Activated CD8-positive, alpha-beta memory T cell treated with anti-CD3 and anti-CD28 coated beads for 4 hours (primary cell): Measurements from ENCODE around the gene PRSS33.

Experiments
- DNase-seq, 2 donors: peaks; one replicate each; pipeline ENCODE4 v3.0.0-alpha.2; 2020; ENCODE audit warnings: low read depth in 2 of 2

PRSS33 gene

DNA sequence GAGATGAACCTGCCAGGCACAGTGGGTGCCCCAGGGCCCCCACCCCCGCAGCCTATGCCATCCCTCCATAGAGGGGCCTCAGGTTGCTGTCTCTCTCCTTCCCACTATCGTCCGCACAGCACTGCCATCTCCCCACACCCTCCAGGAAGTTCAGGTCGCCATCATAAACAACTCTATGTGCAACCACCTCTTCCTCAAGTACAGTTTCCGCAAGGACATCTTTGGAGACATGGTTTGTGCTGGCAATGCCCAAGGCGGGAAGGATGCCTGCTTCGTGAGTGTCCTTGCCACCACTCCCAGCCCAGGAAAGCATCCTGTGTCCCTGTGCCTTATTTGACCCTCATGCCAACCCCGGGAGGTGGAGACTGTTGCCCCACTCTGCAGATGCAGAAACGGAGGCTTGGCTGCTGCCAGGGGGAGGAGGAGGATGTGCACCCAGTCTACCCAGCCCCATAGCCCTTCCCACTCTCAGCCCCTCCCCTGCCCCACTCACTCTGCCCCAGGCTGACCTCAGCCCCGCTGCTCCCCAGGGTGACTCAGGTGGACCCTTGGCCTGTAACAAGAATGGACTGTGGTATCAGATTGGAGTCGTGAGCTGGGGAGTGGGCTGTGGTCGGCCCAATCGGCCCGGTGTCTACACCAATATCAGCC is 33.6 kb upstream of the PRSS33 start:
- no peak for DNase-seq

DNA sequence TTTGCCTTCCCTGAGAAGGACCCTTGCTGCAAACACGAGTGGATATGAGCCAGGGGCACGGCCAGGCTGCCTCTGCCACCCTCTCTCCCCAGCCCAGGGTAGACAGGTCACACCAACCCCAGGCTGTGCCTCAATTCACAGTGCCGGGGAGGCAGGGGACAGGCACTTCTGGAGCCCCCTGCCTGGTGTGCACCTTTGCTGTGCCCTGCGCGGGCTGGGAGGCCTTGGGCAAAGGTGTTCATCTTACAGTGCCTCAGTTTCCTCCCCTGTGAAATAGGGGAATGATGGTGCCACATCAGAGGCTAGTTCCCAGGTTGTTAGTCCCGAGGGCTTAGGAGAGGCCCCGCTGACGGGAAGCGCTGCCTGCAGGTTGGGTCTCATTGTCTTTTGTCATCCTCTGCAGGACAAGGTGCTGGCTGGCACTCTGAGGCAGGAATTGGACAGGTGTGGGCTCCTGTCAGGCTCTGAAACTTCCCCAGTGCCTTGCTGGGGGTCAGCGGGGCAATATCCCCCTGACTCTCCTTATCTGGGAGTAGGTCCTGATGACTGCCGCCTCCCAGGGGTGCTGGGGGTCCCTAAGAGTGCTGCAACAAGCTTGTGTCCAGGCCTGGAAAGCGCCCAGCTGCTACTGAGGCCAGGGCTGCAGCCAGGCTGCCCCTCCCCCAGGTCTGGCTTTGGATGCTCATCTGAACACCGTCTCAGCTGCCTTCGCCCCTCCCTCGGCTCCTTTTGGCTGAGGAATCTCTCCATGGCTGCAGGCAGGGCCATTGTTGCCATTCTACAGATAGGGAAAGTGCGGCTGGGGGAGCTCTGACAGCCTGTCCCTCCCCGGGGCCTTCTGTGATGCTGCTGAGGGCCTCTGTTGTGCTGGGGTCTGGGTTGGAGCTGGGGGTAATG is 32.8 kb upstream of the PRSS33 start:
- DNase-seq: no peak

DNA sequence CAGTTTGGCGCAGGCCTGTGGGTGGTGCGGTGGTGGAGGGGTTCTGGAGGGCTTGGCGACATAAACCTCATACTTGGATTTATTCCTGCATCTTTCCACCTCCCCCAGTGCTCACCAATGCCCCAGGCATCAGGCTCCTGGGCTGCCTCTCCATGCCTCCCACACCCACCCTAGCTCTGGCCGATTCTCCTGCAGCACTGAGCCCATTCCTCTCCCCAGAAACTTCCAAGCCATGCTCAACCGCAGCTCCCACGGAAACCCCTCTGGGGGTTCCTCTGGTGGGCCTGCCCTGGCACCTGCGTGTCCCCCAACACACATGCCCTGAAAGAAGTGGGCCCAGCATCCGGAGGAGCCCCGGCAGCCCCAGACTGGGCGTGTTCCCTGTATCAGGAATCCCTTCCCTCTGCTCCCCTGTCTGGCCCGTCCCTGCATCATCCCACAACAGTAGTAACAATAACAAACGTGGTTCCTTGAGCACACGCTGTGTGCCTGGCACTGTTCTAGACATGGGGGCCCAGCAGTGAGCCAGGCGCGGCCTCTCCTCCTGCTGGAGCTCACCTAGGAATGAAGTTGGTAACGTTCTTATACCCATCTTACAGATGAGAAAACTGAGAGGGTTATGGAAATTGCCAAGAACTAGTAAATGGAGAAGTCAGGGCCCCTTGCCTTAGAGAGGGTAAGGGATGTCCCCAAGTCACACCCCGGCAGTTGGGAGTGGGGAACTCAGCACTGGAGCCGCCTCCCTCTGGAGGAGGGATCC is 32.0 kb upstream of the PRSS33 start:
- no peak for DNase-seq

DNA sequence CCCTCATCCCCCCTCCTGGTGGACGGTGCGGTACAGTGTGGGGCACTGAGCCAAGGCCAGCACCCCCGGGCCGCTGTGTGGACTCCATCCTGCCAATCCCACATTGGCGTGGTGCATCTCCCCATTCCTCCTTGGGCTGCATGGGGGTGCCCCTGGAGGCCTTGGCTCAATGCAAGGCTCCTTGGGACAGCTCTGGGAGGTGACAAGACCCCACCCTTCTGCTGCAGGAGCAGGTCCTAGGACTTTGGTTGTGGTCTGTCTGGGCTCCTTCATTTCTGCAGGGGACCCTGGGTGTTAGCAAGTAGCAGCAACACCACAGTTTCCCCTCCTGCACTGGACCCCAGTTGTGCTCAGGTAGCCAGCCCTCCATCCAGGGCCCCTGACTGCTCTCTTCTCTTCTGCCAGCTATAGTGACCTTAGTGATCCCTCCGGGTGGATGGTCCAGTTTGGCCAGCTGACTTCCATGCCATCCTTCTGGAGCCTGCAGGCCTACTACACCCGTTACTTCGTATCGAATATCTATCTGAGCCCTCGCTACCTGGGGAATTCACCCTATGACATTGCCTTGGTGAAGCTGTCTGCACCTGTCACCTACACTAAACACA is 31.0 kb upstream of the PRSS33 start:
- no peak for DNase-seq

DNA sequence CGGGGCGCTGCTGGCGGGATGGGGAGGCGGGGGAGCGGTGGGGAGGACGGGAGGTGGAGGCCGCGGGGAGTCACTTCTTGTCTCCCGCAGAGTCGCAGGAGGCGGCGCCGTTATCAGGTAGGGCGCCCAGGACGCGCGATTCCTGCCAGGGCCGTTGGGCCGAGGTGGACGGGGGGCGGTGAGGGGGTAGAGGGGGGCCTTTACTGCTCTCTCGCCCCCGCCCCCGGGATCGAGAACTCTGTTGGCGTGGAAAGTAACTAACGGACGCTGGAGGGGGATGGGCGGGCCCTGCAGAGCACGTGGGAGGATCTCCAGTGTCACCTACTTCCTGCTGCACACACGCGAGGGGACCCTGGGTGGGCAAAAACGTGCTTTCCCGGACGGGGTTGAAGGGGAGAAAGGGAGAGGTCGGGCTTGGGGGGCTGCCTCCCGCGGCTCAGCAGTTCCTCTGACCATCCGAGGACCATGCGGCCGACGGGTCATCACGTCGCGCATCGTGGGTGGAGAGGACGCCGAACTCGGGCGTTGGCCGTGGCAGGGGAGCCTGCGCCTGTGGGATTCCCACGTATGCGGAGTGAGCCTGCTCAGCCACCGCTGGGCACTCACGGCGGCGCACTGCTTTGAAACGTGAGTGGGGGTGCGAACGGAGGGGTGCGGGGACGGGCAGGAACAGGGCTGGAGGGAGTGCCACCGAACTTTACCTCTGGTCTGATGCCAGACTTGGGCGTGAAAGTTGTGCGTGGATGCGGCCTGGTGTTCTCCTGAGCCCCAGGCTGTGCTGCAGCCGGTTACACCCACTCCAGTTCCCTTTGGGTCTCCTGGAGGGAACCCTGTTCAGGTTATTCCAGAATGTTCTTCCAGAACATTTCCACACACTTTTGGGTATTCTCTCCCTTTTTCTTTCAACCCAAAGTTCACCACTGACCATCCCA is 30.2 kb upstream of the PRSS33 start:
- DNase-seq: no peak

DNA sequence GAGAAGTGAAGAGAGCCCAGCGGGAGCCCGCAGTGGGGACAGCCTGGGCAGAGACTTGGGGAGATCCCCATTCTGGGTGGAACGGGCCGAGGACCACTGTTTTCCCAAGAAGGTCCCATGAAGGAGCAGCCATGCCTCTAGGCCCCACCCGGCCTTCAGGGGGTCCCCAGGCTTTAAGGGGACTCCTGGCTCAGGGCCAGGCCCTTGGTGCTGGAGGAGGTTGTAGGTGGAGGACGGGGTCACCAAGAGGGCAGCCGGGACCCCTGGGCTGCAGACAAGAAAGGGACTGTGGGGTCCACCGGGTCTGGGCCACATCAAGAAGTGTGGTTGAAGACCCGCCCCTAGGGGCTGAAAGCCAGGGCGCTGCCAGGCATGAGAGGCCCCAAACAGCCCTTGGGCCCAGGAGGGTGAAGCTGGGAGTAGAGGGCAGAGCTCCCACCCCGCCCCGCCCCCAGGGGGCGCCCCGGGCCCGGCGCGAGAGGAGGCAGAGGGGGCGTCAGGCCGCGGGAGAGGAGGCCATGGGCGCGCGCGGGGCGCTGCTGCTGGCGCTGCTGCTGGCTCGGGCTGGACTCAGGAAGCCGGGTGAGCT is 29.5 kb upstream of the PRSS33 start, which contains the start of gene PRSS21:
PRSS21 (plus strand) TSS at position 487 of the 589 bp plus-strand sequence; CDS start at position 519, 32 bp downstream.
- DNase-seq: no peak

DNA sequence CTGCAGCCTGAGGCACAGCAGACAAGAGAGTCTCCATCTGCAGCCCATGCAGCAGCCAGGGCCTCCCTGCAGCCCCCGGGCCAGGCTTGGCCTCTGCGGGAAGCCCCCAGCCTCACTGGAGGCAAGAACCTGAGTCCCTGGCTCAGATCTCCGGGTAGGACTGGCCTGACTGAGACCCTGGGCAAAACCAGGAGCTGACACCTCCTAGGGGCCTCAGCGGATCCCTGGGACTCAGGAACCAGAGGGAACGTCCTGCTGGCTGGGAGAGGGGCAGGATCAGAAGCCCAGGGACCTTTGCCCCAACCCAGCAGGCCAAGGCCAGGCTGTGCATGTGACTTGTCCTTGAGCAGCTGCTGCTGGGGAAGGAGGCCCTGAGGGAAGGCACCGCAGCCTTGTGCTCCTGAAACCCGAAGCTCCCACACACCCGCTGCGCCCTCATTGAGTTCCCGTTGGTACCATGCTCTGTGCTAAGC is 28.0 kb upstream of the PRSS33 start:
- no peak for DNase-seq

DNA sequence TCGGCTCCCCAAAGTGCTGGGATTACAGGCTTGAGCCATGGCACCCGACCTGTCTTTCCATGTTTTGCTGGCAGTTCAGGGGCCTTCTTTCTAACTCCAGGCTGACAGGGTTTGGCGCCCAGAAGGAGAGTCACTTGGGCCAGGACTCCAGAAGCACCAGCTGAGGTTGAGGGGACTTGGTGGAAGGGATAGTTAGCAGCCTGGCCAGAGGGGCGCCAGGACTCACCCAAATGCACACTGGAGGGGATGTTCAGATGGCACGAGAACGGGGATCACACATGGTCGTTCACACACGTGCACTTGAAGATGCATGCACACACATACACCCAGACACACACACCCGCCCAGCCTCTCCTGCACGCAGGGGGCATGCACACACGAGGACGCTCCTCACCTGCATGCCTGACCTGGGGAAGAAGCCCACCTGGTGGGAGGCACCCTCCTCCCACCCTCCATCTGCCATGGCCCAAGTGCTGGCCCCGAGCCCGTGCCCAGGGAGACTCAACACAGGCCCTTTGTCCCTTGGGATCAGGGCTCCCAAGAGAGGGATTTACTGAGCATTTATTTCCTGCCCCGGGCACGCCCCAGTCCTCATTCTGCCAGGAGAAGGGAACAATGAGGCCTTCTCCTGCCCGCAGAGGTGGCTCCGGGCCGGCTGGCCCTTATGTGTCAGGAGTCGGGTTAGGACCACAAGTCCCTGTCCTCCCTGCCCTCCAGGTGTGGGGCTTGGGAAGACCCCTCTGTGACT is 27.4 kb upstream of the PRSS33 start:
- no peak for DNase-seq

DNA sequence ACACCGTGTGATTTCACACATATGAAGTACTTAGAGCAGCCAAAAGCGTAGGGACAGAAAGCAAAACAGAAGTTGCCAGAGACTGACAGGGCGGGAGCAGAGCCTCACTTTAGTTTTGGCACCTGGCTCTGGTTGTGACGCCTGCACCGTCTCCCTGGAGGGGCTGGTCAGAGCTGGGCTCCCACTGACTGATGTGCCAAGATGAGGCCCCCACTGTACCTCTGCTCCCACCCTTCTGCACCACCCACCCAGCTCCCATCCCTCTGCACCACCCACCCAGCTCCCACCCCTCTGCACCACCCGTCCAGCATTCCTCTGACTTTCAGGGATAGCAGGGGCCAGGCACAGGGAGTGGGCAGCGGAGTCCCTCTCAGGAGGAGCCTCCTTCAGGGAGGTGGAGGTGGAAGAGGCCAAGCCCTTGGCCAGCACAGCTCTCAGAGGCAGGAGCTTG is 26.4 kb upstream of the PRSS33 start:
- DNase-seq: no peak

DNA sequence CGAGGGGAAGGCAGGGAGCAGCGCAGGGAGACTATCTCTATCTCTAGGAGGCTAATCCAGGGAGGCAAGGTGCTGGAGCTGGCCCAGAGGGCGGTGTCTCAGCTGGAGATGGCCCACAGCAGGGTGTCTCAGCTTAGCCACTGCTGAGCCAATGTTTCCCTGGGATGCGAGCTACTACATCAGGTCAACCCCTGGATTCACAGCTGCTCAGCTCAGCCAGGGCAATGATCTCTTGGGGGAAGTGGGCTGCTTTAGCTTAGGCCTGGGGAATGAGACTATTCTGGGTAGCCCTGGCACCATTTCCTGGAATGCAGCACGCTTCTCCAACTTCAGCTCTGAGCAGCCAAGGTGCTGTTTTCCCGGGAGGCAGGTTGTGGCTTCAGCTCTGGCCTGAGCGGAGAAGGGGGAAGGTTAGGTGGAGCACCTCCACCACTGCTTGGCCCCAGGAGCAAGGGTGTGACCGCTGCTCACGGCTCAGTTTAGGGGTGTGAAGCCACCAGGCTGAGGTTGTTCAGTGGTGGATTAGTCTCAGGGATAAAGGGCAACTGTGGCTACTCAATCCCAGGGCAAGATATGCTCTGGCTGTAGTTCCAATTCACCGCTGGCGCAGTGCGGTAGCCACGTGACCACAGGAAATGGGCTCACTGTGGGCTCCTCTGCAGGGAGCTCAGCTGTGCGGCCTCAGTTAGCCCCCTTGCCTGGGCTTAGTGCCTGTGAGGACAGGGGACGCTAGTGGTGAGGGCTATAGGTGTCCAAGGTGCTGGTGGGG is 24.5 kb upstream of the PRSS33 start:
- no peak for DNase-seq

DNA sequence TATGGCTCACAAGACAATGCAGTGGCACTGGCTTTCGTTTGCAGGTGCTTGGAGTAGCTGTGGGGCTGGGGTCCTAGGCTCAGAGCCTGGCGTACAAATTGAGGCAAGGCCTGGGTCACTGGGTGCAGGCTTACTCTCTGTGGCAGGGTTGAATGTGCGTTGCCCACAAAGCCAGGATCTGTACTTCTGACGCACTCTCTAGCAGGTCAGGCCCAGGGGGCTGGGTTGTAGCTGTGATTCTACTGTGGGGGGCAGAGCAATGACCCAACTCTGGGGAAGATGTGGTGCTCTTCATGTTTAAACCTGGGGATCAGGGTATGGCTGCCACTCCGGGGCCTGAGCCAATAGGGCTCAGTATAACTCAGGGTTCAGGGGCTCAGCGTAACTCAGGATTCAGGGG is 23.3 kb upstream of the PRSS33 start:
- no peak for DNase-seq

DNA sequence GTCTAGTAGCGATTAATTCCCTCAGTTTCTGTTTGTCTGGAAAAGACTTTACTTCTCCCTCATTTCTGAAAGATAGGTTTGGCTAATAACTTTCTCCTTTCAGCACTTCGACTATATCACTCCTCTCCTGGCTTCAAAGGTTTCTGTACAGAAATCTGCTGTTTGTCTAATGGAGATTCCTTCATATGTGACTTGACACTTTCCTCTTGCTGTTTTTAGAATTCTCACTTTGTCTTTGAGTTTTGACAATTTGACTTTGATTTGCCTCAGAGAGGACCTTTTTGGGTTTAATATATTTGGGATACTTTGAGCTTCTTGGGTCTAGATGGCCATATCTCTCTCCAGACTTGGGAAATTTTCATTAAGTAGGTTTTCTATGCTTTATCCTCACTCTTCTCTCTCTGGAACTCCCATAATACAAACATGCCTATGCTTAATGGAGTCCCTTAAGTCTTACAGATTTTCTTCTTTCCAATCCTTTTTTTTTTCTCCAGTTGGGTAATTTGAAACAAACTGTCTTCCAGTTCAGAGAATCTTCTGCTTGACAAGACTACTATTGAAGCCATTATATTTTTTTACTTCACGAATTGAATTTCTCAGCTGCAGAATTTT is 21.9 kb upstream of the PRSS33 start:
- no peak for DNase-seq

DNA sequence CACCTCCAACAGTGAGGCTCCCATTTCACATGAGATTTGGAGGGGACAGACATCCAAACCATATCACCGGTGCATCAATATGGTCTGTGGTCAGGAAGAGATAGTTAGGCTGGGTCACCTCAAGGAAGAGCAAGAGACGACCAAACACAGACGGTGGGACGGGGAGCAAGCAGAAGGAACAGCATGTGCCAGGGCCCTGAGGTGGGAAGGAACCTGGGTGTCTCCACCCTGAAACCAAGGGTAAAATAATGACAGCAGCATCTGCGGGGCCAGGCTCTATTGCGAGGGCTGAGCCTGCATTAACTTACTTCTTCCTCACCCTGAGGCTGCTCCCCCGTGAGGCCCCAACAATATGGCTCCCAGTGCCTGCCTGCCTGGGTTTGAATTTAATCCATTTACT is 20.8 kb upstream of the PRSS33 start:
- DNase-seq: no peak

DNA sequence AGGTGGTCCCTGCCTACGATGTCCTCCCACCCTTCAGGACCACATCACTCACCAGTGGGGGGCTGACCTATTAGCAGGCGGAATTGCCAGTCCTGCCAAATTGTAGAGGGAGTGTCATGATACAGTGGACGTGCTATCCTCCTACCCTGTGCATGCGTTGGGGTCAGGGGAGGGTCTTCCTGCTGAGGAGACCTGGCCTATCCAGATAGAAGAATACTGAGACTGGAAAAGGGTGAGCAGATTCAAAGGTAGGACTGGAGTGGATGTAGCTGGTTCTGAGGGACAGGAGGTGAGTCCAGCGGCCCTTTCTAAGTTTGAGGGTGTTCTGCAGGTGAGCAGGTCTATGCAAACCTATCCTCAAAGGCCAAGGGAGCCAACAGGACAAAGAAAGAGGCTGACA is 18.9 kb upstream of the PRSS33 start:
- DNase-seq: no peak

DNA sequence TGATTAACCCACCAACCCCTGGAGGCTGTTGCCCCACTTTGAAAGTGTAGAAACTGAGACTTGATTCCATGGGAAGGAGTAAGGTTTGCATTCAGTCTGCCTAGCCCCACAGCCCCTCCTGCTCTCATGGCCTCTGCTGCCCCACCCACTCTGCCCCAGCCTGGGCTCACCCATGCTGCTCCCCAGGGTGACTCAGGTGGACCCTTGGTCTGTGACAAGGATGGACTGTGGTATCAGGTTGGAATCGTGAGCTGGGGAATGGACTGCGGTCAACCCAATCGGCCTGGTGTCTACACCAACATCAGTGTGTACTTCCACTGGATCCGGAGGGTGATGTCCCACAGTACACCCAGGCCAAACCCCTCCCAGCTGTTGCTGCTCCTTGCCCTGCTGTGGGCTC is 17.4 kb upstream of the PRSS33 start:
- DNase-seq: no peak

DNA sequence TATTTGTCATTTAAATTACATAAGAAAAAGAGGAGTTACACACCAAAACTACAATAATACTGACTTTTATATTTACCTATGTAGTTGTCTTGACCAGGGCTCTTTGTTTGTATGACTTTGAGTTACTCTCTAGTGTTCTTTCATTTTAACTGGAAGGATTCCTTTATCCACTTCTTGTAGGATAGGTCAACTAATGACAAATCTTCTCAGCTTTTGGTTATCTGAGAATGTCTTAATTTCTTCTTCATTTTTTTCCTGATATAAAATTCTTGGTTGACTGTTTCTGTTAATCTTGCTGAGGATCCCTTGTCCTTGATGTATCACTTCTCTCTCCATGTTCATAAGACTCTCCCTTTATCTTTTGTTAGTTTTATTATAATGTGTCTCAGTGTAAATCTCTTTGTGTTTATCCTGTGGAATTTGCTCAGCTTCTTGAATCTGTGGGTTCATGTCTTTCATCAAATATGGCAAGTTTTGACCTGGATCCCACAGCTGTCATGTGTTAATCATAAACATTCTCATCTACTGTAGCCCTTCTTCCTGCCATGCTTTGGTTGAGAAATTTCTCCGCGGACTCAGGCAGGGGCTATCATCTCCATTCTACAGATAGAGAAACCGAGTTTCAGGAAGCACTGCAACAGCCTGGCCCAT is 16.3 kb upstream of the PRSS33 start:
- DNase-seq: no peak

DNA sequence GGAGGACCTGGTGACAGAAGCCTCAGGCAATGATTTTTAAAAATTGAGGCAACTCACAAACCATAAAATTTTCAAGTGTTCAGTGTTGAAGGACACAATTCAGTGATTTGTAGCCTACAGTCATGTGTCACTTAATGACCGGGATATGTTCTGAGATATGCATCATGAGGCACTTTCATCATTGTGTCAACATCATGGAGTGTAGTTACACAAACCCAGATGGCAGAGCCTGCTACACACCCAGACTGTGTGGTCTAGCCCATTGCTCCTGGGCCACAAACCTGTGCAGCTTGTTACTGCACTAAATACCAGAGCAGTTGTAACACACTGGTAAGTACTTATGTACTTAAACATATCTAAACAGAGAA is 12.5 kb upstream of the PRSS33 start:
- no peak for DNase-seq
